K562 (cell line): ENCODE results near the gene MRPL2.

Experiments
- CTCF ChIP-seq, 3 experiments: IDR thresholded peaks in 2 of 3; conservative IDR thresholded peaks in 1 of 3; 2 replicates each; pipeline ENCODE4 v1.5.1; 2011 to 2012; ENCODE audit warnings: low read length in 3 of 3, mild to moderate bottlenecking in 3 of 3, control low read depth in 2 of 3, improper control_type of control experiment in 1 of 3, inconsistent platforms in 1 of 3, low read depth in 1 of 3, mixed read lengths in 1 of 3, moderate library complexity in 1 of 3; ENCODE audit not compliant: insufficient read depth in 2 of 3
- DLX4 ChIP-seq: fragments of 250-450 bp; sonication (Bioruptor Pico); IDR thresholded peaks from 2 replicates; pipeline ENCODE4 v1.6.1; 2021; ENCODE audit warnings: mild to moderate bottlenecking
- GTF2F1 ChIP-seq: IDR thresholded peaks from 2 replicates; pipeline ENCODE4 v1.6.1; 2011; ENCODE audit warnings: low read depth, low read length, improper control_type of control experiment
- JUNB ChIP-seq: fragments of 450-650 bp; formaldehyde crosslinking; conservative IDR thresholded peaks from 2 replicates; pipeline ENCODE4 v1.4.0; 2020; ENCODE audit warnings: mild to moderate bottlenecking
- KDM2B ChIP-seq: fragments of 250-450 bp; sonication (Bioruptor Pico); IDR thresholded peaks from 2 replicates; pipeline ENCODE4 v1.8.0; 2021; ENCODE audit warnings: mild to moderate bottlenecking, moderate library complexity
- KLF13 ChIP-seq: fragments of 450-650 bp; IDR thresholded peaks from 2 replicates; pipeline ENCODE4 v1.6.1; 2016; ENCODE audit warnings: missing genetic modification characterization, low read depth, mild to moderate bottlenecking, missing compliant biosample characterization, moderate library complexity, borderline replicate concordance
- POLR2A ChIP-seq: fragments of 450-650 bp; conservative IDR thresholded peaks from 2 replicates; pipeline ENCODE4 v1.6.1; 2016
- RCOR1 ChIP-seq, 2 experiments: IDR thresholded peaks; 2 replicates each; pipeline ENCODE4 v1.6.1; 2012; ENCODE audit warnings: low read depth in 2 of 2, low read length in 2 of 2, borderline replicate concordance in 1 of 2, improper control_type of control experiment in 1 of 2
- SIRT6 ChIP-seq: IDR thresholded peaks from one replicate; pipeline ENCODE4 v1.6.1; 2012; ENCODE audit warnings: low read depth, mild to moderate bottlenecking, control low read depth, inconsistent platforms, low read length, moderate library complexity
- SREBF2 ChIP-seq: sonication (generic); formaldehyde crosslinking; IDR thresholded peaks from 2 replicates; pipeline ENCODE4 v1.4.0; 2020; ENCODE audit warnings: mild to moderate bottlenecking, missing genetic modification reagents
- ZBTB1 ChIP-seq: sonication (generic); formaldehyde crosslinking; IDR thresholded peaks from 2 replicates; pipeline ENCODE4 v1.8.1; 2023; ENCODE audit warnings: missing genetic modification reagents, low read depth, mild to moderate bottlenecking, borderline replicate concordance
- ZFP36 ChIP-seq: fragments of 150-350 bp; IDR thresholded peaks from 2 replicates; pipeline ENCODE4 v1.6.1; 2018; ENCODE audit warnings: low read length, low read depth; ENCODE audit not compliant: partially characterized antibody
- ZNF316 ChIP-seq: fragments of 450-650 bp; IDR thresholded peaks from 2 replicates; pipeline ENCODE4 v1.6.1; 2016

- TF ChIP-seq POLR2A (no peak), RCOR1 (IDR thresholded peaks at IDR 0.05; ENCODE audit: borderline replicate concordance in 1 of 2, low read depth in 2 of 2, low read length in 2 of 2) (no peak), ZBTB1 (no peak), SREBF2 (no peak), JUNB (CRISPR knock-in tag) (no peak), SIRT6 (no peak), KDM2B (CRISPR knock-in tag) (no peak), DLX4 (CRISPR knock-in tag) (no peak), KLF13 (tag) (no peak), CTCF (IDR thresholded peaks at IDR 0.05 in 2 of 3, conservative IDR thresholded peaks at IDR 0.05 in 1 of 3; ENCODE audit: insufficient read depth in 2 of 3, low read depth in 1 of 3, low read length in 3 of 3) (peak in 2 of 3 experiments; percentile 8 to 43; a peak in 3 of 6 replicates), ZNF316 (no peak), ZFP36 (no peak), GTF2F1 (no peak)
Observed at GRCh38 chr6:43011207-43011606, 48.0 kb downstream of the MRPL2 start.
